WTC11 (cell line): Measurements from ENCODE around the gene EPM2AIP1. TPM values are rescaled to one million over a fixed set of nuclear protein-coding genes. Genes with fewer than 3 reads are reported as not detected.
A peak's percentile ranks its signal among the peaks of the same experiment; 100 is the strongest.

Experiments
- ATAC-seq: fragments of 200-7000 bp; cut with Tn5 transposase; 2 replicates; pipeline ENCODE4 v1.10.0; 2021; ENCODE audit warnings: mild to moderate bottlenecking, moderate library complexity
- CTCF ChIA-PET: fragments of 300-600 bp; sonication (Branson Sonifier 250); formaldehyde crosslinking; loops from one replicate; lab custom pipeline; 2021; ENCODE audit warnings: antibody characterized with exemption; lab: Charles Lee
- POLR2A ChIA-PET: fragments of 350-600 bp; sonication (Branson Sonifier 250); formaldehyde crosslinking; loops from one replicate; lab custom pipeline; 2021; ENCODE audit warnings: antibody characterized with exemption; lab: Charles Lee
- DNase-seq: peaks from one replicate; pipeline ENCODE4 v3.0.0; 2021; ENCODE audit warnings: low spot score
- H3K27ac Mint-ChIP-seq: 2 replicates; pipeline ENCODE4 v1.8.0; 2021; ENCODE audit warnings: mixed read lengths
- H3K27me3 Mint-ChIP-seq: 2 replicates; pipeline ENCODE4 v1.8.0; 2021; ENCODE audit warnings: low read depth, mild to moderate bottlenecking, moderate library complexity, mixed read lengths
- H3K36me3 Mint-ChIP-seq: 2 replicates; pipeline ENCODE4 v1.8.0; 2021; ENCODE audit warnings: mixed read lengths
- H3K4me1 Mint-ChIP-seq: 2 replicates; pipeline ENCODE4 v1.8.0; 2022; ENCODE audit warnings: mixed read lengths
- H3K4me3 Mint-ChIP-seq: 2 replicates; pipeline ENCODE4 v1.8.0; 2021; ENCODE audit warnings: mild to moderate bottlenecking, moderate library complexity, mixed read lengths
- H3K9me3 Mint-ChIP-seq: 2 replicates; pipeline ENCODE4 v1.8.0; 2021; ENCODE audit warnings: mixed read lengths
- AR ChIP-seq: fragments of 250-450 bp; sonication (Bioruptor Pico); IDR thresholded peaks from 2 replicates; pipeline ENCODE4 v1.9.0; 2021; ENCODE audit warnings: mild to moderate bottlenecking
- ARID4B ChIP-seq: sonication (generic); formaldehyde crosslinking; IDR thresholded peaks from 2 replicates; pipeline ENCODE4 v1.8.0; 2023; ENCODE audit warnings: missing genetic modification reagents, mild to moderate bottlenecking, borderline replicate concordance
- CREB1 ChIP-seq: sonication (generic); formaldehyde crosslinking; IDR thresholded peaks from 2 replicates; pipeline ENCODE4 v1.8.0; 2023; ENCODE audit warnings: mild to moderate bottlenecking, missing genetic modification reagents
- CTCF ChIP-seq: fragments of 200-600 bp; IDR thresholded peaks from 2 replicates; pipeline ENCODE4 v1.8.0; 2022; ENCODE audit warnings: antibody characterized with exemption
- IRF1 ChIP-seq: sonication (generic); formaldehyde crosslinking; IDR thresholded peaks from 2 replicates; pipeline ENCODE4 v1.8.0; 2023; ENCODE audit warnings: missing genetic modification reagents
- MAX ChIP-seq: sonication (generic); formaldehyde crosslinking; IDR thresholded peaks from 2 replicates; pipeline ENCODE4 v1.8.0; 2022; ENCODE audit warnings: mild to moderate bottlenecking, missing genetic modification reagents
- MLX ChIP-seq: sonication (generic); formaldehyde crosslinking; IDR thresholded peaks from 2 replicates; pipeline ENCODE4 v1.8.1; 2023; ENCODE audit warnings: mild to moderate bottlenecking, missing genetic modification reagents, moderate library complexity
- NFATC4 ChIP-seq: fragments of 250-450 bp; sonication (Bioruptor Pico); IDR thresholded peaks from 2 replicates; pipeline ENCODE4 v1.9.0; 2021; ENCODE audit warnings: mild to moderate bottlenecking
- NR2C2 ChIP-seq: sonication (generic); formaldehyde crosslinking; IDR thresholded peaks from 2 replicates; pipeline ENCODE4 v1.8.0; 2022; ENCODE audit warnings: mild to moderate bottlenecking, missing genetic modification reagents
- PRDM15 ChIP-seq: sonication (generic); formaldehyde crosslinking; IDR thresholded peaks from 2 replicates; pipeline ENCODE4 v1.8.0; 2022; ENCODE audit warnings: missing genetic modification reagents
- PREB ChIP-seq: sonication (generic); formaldehyde crosslinking; IDR thresholded peaks from 2 replicates; pipeline ENCODE4 v1.8.1; 2022; ENCODE audit warnings: mild to moderate bottlenecking, missing genetic modification reagents, moderate library complexity, borderline replicate concordance
- SOX15 ChIP-seq: fragments of 250-450 bp; sonication (Bioruptor Pico); IDR thresholded peaks from 2 replicates; pipeline ENCODE4 v1.9.0; 2021; ENCODE audit warnings: mild to moderate bottlenecking
- TEAD4 ChIP-seq: sonication (generic); formaldehyde crosslinking; IDR thresholded peaks from 2 replicates; pipeline ENCODE4 v1.8.0; 2022; ENCODE audit warnings: mild to moderate bottlenecking, missing genetic modification reagents
- TP53 ChIP-seq: sonication (generic); formaldehyde crosslinking; IDR thresholded peaks from 2 replicates; pipeline ENCODE4 v1.8.1; 2023; ENCODE audit warnings: mild to moderate bottlenecking, missing genetic modification reagents
- ZBTB43 ChIP-seq: sonication (generic); formaldehyde crosslinking; IDR thresholded peaks from 2 replicates; pipeline ENCODE4 v1.8.1; 2023; ENCODE audit warnings: mild to moderate bottlenecking, missing genetic modification reagents
- ZNF671 ChIP-seq: fragments of 250-450 bp; sonication (Bioruptor Pico); IDR thresholded peaks from 2 replicates; pipeline ENCODE4 v1.8.0; 2021; ENCODE audit warnings: mild to moderate bottlenecking
- total RNA-seq: library from RNA; stranded (reverse); gene quantifications from 3 replicates; pipeline ENCODE4 v1.2.3, GENCODE V29; 2021

The EPM2AIP1 gene
- total RNA-seq, 1 experiment from 2014 or later = 11.0 TPM

GRCh38 chr3:36937492-36937891, 55.4 kb downstream of the EPM2AIP1 start:
- no peak overlapping the region for H3K4me3 Mint-ChIP-seq
- TF ChIP-seq PRDM15 (CRISPR knock-in tag) (no peak), ZNF671 (CRISPR knock-in tag) (no peak), ZBTB43 (CRISPR knock-in tag) (no peak), ARID4B (CRISPR knock-in tag) (no peak), CREB1 (no peak), IRF1 (CRISPR knock-in tag) (no peak), NR2C2 (no peak), SOX15 (no peak), MAX (no peak), TP53 (CRISPR knock-in tag) (no peak), AR (CRISPR knock-in tag) (no peak), MLX (CRISPR knock-in tag) (no peak), NFATC4 (no peak), TEAD4 (CRISPR knock-in tag) (no peak), CTCF (no peak), PREB (CRISPR knock-in tag) (no peak)
- TF ChIP-seq, all 79 proteins: peak for 0
- CTCF ChIA-PET = no interaction called here

More at GRCh38 chr3:36937492-36937891, 55.4 kb downstream of the EPM2AIP1 start:
- no peaks in the 10 kb centered on the region for H3K9me3 Mint-ChIP-seq
- POLR2A ChIA-PET = no interaction called here
- DNase-seq (no peak), ATAC-seq (no peak)
- peaks cover 8% of the 10 kb centered on the region for H3K27me3 Mint-ChIP-seq
- H3K36me3 Mint-ChIP-seq = no peaks in the 10 kb centered on the region
- peaks cover 60% of the 10 kb centered on the region for H3K4me1 Mint-ChIP-seq
- H3K27ac Mint-ChIP-seq = peak overlapping the region; percentile 91
